GM19324 (cell line): ENCODE measurements around the gene PUS10.

Experiments
- ATAC-seq: cut with Tn5 transposase; IDR thresholded peaks from one replicate; pipeline ENCODE4 v1.9.1; 2021; ENCODE audit warnings: mild to moderate bottlenecking, moderate library complexity; ENCODE audit not compliant: unreplicated experiment, low FRiP score

PUS10 gene

DNA sequence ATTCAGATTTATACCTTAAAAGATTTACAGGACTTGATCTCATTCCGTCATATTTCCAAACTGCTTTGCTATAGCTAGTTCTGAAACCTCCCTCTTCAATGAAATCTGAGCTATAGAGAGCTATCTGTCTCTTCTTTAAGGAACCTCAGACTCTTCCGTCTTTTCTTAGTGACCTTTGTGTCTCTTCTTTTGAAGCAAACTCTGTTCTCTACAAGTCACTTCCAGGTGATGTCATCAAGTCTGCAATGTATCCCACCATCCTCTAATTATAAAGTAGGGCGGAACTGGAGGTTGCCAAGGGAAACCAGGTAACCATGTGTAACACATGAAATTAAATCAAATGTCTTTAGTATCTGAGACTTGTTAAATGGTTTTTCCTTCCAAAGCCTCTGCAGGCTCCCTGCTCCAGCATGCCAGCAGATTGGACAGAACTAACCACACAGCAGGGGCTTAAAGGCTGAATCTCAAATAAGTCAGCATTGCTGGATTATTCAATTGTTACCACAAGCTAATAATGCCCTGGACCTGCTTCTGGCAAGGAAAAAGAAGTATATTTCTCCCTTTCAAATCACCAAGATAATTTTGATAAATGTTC lies 41.7 kb downstream of the PUS10 start:
- ATAC-seq = no peak

DNA sequence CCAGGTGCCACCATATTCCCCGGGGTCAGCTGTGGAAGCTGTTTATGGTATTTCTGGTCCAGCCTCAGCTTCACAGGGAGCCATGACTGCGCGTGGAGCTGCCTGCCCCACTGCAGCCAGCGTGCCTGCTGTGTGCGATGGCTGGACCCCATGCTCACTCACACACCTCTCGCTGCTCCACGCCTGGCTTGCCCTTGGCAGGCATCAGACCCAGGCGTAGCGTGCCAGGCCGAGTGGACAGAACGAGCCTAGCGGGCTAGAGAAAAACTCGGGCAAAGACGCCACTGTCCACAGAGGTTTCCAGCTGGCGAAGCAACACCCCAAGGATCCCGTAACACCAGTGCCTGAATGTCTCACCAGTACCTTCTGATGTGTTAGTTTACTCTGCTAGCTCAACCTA lies 43.4 kb downstream of the PUS10 start:
- ATAC-seq = no peak

DNA sequence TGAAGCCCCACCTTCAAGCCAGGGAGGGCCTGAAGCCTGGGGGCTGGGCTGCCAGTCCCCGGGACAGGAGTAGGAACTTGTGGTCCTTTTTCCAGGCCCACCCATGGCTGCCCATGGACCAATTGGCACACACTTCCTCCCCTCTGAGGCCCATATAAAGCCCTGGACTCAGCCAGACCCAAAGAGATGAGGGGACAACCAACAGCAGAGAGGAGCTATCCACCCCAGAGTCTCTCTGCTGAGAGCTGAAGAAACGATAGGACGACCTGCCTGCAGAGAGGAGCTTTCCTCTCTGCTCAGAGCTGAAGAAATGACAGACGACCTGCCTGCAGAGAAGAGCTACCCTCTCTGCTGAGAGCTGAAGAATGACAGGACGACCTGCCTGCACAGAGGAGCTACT lies 44.4 kb downstream of the PUS10 start:
- no peak for ATAC-seq

- ATAC-seq = no peak
These were observed 45.0 kb downstream of the PUS10 start for GRCh38 chr2:60972889-60973656.

DNA sequence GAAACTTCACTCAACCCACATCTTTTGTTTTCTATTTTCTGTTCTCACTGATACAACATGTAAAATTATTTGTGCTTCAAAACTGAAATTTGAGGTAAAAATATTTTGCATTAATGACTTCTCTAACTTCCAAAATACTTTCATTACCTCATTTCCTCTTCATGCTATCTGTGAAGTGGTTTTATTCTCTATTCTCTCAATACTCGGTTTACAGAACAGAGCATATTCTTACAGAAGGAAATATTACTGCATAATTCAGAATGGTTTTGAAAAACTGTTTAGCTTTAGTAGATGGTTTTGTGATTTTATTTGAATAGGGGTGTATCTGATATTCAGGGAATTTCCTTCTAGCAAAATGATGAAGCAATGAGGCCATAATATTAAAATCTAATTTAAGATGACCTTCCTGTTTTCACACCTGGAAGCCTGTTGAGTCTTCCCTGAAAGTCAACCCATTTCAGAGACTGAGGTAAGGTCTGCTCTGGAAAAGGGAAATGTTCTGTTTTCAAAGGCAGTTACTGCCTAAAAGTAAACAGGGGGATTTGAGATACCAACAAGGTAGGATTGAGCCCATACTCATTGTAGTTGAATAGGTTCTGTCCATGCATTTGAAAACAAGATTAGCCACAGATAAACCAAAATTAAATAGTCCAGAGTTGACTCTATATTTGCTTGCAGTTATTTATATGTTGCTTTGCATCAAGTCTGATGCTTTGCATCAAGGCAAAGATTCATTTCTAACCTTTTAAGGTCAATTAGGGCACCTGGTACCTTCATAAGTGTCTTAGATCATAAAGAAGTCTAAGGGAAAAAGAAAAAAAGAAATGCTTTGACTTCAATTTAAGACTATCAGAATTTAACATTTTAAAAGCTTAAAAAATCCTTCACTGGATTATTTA lies 51.3 kb downstream of the PUS10 start:
- ATAC-seq = peak; percentile 75

DNA sequence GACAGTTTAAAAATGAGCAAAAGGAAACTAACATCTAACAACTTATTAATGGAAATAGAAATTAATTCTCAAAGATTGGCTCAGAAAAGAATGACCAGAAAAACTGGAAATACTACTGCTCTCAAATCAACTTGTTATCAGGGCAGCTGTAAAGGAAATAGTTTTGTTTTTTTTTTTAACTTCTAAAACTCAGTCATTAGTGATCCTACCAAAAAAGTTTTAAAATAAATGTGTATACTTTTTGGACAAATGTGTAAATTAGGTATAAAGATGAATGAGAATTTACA lies 52.6 kb downstream of the PUS10 start:
- ATAC-seq = no peak

- ATAC-seq = no peak
These were observed 53.2 kb downstream of the PUS10 start for GRCh38 chr2:60964651-60965498.

DNA sequence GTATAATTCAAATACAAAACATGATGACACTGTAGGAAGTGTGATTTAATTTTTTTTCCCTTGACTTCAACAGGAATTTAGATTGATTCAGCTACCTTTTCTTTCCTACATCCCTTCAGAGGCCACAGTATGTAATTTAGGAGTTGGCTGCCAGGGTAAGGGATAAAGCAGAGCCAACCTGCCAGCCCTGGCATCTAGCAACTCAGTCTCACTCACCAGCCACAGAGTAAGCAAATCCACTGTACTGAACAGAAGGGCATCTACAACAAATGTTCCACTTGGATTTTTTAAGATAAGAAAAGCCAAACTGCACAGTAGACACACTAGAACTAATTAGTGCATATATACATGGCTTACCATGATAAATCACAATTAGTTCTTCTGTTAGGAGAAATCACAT lies 54.9 kb downstream of the PUS10 start:
- ATAC-seq = no peak

DNA sequence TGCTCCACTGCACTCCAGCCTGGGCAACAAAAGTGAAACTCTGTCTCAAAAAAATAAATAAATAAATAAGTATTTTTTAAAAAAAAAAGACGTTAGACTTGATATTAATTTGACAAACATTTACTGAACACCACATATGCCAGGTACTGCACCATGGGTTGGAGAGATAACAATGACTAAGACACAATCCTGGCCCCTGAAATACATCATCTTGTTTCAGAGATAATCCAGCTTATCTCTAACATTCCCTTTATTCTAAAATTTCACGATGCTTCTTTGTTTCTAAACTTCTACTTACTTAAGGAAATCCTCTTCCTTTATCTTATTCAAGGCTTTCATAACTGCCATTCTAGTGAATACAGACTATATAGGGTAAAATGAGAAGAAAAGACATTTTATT lies 55.5 kb downstream of the PUS10 start:
- ATAC-seq = no peak

- ATAC-seq = no peak
These were observed 56.6 kb downstream of the PUS10 start for GRCh38 chr2:60961457-60961856.

- no peak for ATAC-seq
These were observed 57.3 kb downstream of the PUS10 start for GRCh38 chr2:60960706-60961105.

DNA sequence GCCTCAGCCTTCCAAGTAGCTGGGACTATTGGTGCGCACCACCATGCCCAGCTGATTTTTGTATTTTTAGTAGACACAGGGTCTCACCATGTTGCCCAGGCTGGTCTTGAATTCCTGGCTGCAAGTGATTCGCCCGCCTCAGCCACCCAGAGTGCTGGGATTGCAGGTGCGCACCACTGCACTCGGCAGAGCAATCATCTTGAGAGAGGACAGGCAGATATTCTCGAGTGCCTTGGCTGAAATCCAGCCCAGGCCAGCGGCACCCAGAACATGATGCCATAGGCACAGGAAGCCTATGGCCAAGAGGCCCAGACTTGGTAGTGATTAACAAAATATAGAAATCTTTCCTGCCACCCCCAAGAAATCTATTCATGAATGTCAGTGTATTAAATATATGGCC lies 58.6 kb downstream of the PUS10 start:
- no peak for ATAC-seq

- no peak for ATAC-seq
These were observed 59.3 kb downstream of the PUS10 start for GRCh38 chr2:60958800-60959199.

DNA sequence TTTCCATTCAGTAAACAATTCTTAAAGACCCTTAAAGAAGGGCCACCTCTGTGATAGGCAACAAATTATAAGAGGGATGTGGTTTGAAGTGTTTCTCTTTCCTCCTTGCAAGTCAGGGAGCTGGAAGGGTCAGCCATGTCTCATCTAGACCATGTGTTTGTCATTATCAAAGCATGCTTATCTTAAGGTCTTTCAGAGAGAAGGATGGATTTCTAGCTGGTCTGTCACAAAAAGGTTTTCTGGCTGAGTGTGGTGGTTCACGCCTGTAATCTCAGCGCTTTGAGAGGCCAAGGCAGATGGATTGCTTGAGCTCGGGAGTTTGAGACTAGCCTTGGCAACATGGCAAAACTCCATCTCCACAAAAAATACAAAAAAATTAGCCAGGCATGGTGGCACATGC lies 59.7 kb downstream of the PUS10 start:
- no peak for ATAC-seq

- ATAC-seq = no peak
These were observed 60.4 kb downstream of the PUS10 start for GRCh38 chr2:60957643-60958042.

DNA sequence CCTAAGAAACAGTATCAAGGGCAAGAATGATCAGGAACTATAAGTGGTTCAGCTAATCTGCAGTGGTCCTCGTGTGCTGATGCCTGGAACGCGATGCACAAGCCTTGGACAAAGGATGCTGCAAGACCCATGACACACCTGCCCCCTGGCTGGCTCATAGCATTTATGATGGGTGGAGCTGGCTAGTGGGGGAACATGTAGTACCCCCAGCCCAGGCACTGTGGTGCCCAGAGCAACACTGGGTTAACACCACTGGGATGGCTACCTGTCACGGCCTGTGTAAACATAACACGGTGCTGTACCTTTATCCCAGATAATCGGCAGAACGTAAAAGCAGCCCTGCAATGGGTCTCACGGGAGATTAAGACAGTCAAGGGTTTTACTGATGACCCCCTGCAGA lies 60.8 kb downstream of the PUS10 start:
- ATAC-seq = no peak

DNA sequence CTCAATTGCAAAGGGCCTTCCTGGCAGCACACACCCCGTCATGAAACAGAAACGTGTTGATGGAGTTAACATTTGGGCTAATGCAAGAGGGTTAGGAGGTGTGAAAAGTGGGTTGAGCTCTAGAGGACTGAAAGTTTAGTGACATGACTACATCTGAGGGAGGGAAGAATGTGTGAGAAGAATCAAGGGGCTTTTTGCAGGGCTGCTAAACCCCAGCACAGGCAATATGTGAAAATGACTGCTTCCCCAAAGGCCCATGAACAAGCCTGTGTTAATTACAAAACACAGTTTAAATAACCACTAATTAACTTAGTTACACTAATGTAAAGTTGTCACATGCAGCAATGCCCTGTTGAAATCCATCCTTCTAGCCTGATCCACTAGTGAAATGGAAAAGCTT lies 63.9 kb downstream of the PUS10 start:
- no peak for ATAC-seq

DNA sequence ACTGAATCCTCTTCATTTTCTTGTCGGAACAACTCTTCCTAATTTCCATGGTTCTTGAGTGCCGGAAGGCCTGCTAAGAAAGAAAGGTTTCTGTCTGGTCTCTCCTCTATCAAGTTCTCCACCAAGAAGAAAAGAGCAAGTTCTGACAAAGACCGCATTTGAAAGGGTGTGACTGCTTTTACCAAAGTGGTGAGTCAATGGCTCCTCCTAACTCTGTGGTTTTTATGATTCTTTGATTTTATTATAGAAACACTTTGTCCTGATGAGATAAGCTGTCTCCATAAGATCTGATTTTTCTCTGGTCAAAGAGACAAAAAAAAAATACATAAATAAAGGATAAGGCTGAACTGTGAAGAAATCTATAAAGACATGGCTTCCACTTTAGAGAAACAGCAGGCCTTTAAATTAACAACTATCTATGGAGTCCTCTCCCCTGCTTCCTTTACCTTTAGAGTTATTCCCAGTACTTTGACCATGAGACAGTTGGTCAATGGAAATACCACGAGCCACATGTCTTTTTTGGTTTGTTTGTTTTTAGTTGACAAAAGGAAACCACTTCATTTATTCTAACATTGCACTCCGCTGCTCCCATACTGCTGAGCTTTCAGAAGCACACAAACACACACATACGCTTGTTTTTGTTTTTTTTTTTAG lies 69.0 kb downstream of the PUS10 start:
- no peak for ATAC-seq

DNA sequence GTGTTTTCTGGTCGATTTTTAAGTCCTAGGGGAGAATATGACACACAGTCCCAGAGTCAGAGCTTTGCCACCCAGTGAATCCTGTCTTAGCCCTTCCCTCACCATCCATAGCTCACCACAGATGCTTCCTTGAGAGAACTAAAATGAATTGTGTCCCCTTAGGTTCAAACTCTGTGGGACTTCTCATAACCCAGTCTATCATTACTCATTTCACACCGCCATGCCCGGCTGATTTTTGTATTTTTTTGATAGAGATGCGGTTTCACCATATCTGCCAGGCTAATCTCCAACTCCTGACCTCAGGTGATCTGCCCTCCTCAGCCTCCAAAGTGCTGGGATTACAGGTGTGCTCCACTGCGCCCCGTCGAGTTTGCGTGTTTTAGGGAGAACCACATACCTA lies 69.9 kb downstream of the PUS10 start:
- ATAC-seq = no peak

DNA sequence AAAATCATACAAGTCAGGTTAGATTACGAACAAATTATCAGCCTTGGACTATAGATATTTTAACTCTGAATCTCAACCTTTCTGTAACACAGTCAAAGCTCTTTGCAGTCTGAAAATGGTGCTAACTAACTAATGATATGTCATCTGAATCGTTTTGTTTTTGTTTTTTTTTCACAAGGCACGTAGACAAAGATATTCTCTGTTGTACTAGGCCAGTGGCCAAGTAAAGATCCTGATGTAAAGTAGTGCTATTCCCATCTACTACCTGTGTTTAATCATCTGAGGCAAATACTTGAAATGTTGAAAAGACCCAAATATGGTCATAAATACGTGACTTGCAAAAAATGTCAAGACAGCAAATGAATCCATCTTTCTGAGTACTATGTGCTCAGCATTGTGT lies 71.0 kb downstream of the PUS10 start:
- no peak for ATAC-seq
